Measurements from ENCODE around the gene MAPRE2.

The MAPRE2 gene

GRCh38 chr18:35002120-35002519 lies 39.1 kb upstream of the MAPRE2 start:
- ChIA-PET POLR2A (no interaction called here), CTCF (interaction anchor here (0.6 to 1.9 kb wide), 2 partner anchors 62 to 141 kb away, joined by 3 to 8 read pairs; no protein-coding TSS in a partner anchor)
- WGBS (ENCODE audit: insufficient coverage): no CpG with 5 or more reads among the region's 2 CpGs
- Histone ChIP-seq H3K27ac (ENCODE audit: insufficient read depth in 1 of 2, low read depth in 1 of 2, low read length in 2 of 2, poor library complexity in 1 of 2, severe bottlenecking in 2 of 2) (no peak overlapping the region), H3K36me3 (ENCODE audit: control insufficient read depth in 4 of 4, insufficient read depth in 4 of 4, low read length in 3 of 4) (no peaks in the 10 kb centered on the region), H3K4me1 (ENCODE audit: control extremely low read depth in 1 of 4, control insufficient read depth in 4 of 4, insufficient read depth in 4 of 4, low read length in 3 of 4) (no peaks in the 10 kb centered on the region), H3K4me3 (ENCODE audit: control insufficient read depth in 1 of 7, extremely low read depth in 1 of 7, insufficient read depth in 4 of 7, low read depth in 2 of 7, low read length in 6 of 7) (no peak overlapping the region), H3K9me3 (ENCODE audit: control extremely low read depth in 1 of 5, control insufficient read depth in 4 of 5, insufficient read depth in 2 of 5, low read depth in 1 of 5, low read length in 4 of 5) (no peaks in the 10 kb centered on the region), H3K27me3 (replicated peaks in 2 of 5; ENCODE audit: control insufficient read depth in 4 of 5, insufficient read depth in 5 of 5, low read length in 4 of 5) (no peaks in the 10 kb centered on the region)
- no peak for DNase-seq

GRCh38 chr18:35005963-35006577 lies 35.1 kb upstream of the MAPRE2 start:
- Histone ChIP-seq H3K4me1 (ENCODE audit: control extremely low read depth in 1 of 4, control insufficient read depth in 4 of 4, insufficient read depth in 4 of 4, low read length in 3 of 4) (no peaks in the 10 kb centered on the region), H3K27ac (ENCODE audit: insufficient read depth in 1 of 2, low read depth in 1 of 2, low read length in 2 of 2, poor library complexity in 1 of 2, severe bottlenecking in 2 of 2) (no peak overlapping the region), H3K27me3 (replicated peaks in 2 of 5; ENCODE audit: control insufficient read depth in 4 of 5, insufficient read depth in 5 of 5, low read length in 4 of 5) (no peaks in the 10 kb centered on the region), H3K36me3 (ENCODE audit: control insufficient read depth in 4 of 4, insufficient read depth in 4 of 4, low read length in 3 of 4) (no peaks in the 10 kb centered on the region), H3K4me3 (ENCODE audit: control insufficient read depth in 1 of 7, extremely low read depth in 1 of 7, insufficient read depth in 4 of 7, low read depth in 2 of 7, low read length in 6 of 7) (no peak overlapping the region), H3K9me3 (ENCODE audit: control extremely low read depth in 1 of 5, control insufficient read depth in 4 of 5, insufficient read depth in 2 of 5, low read depth in 1 of 5, low read length in 4 of 5) (no peaks in the 10 kb centered on the region)
- WGBS (ENCODE audit: insufficient coverage): 90% methylated on average over 6 of the region's 7 CpGs
- DNase-seq: peak; percentile 71 to 83 (median 76)
- CTCF ChIA-PET: interaction anchor here (0.8 to 6.1 kb wide), 20 partner anchors 9 to 349 kb away, joined by 3 to 73 read pairs (median 4); partner anchors contain the start of gene MAPRE2
- POLR2A ChIA-PET: no interaction called here

GRCh38 chr18:35010156-35010555 lies 31.1 kb upstream of the MAPRE2 start:
- Histone ChIP-seq H3K27me3 (replicated peaks in 2 of 5; ENCODE audit: control insufficient read depth in 4 of 5, insufficient read depth in 5 of 5, low read length in 4 of 5) (no peaks in the 10 kb centered on the region), H3K36me3 (ENCODE audit: control insufficient read depth in 4 of 4, insufficient read depth in 4 of 4, low read length in 3 of 4) (no peaks in the 10 kb centered on the region), H3K4me3 (ENCODE audit: control insufficient read depth in 1 of 7, extremely low read depth in 1 of 7, insufficient read depth in 4 of 7, low read depth in 2 of 7, low read length in 6 of 7) (no peak overlapping the region), H3K27ac (ENCODE audit: insufficient read depth in 1 of 2, low read depth in 1 of 2, low read length in 2 of 2, poor library complexity in 1 of 2, severe bottlenecking in 2 of 2) (no peak overlapping the region), H3K9me3 (ENCODE audit: control extremely low read depth in 1 of 5, control insufficient read depth in 4 of 5, insufficient read depth in 2 of 5, low read depth in 1 of 5, low read length in 4 of 5) (no peaks in the 10 kb centered on the region), H3K4me1 (ENCODE audit: control extremely low read depth in 1 of 4, control insufficient read depth in 4 of 4, insufficient read depth in 4 of 4, low read length in 3 of 4) (no peaks in the 10 kb centered on the region)
- POLR2A ChIA-PET: no interaction called here
- CTCF ChIA-PET: interaction anchor here (0.9 to 6.1 kb wide), 5 partner anchors 15 to 133 kb away, joined by 3 to 73 read pairs (median 8); no protein-coding TSS in a partner anchor
- DNase-seq: no peak
- 80% methylated on average over 1 of the region's 1 CpG for WGBS (ENCODE audit: insufficient coverage)

GRCh38 chr18:35010993-35011392 lies 30.2 kb upstream of the MAPRE2 start:
- no peak for DNase-seq
- 90% methylated on average over 5 of the region's 5 CpGs for WGBS (ENCODE audit: insufficient coverage)
- Histone ChIP-seq H3K4me3 (ENCODE audit: control insufficient read depth in 1 of 7, extremely low read depth in 1 of 7, insufficient read depth in 4 of 7, low read depth in 2 of 7, low read length in 6 of 7) (no peak overlapping the region), H3K36me3 (ENCODE audit: control insufficient read depth in 4 of 4, insufficient read depth in 4 of 4, low read length in 3 of 4) (no peaks in the 10 kb centered on the region), H3K27me3 (replicated peaks in 2 of 5; ENCODE audit: control insufficient read depth in 4 of 5, insufficient read depth in 5 of 5, low read length in 4 of 5) (no peaks in the 10 kb centered on the region), H3K9me3 (ENCODE audit: control extremely low read depth in 1 of 5, control insufficient read depth in 4 of 5, insufficient read depth in 2 of 5, low read depth in 1 of 5, low read length in 4 of 5) (no peaks in the 10 kb centered on the region), H3K27ac (ENCODE audit: insufficient read depth in 1 of 2, low read depth in 1 of 2, low read length in 2 of 2, poor library complexity in 1 of 2, severe bottlenecking in 2 of 2) (no peak overlapping the region), H3K4me1 (ENCODE audit: control extremely low read depth in 1 of 4, control insufficient read depth in 4 of 4, insufficient read depth in 4 of 4, low read length in 3 of 4) (no peaks in the 10 kb centered on the region)
- CTCF ChIA-PET: interaction anchor here (1.0 to 6.1 kb wide), 5 partner anchors 18 to 345 kb away, joined by 3 to 73 read pairs (median 8); no protein-coding TSS in a partner anchor
- POLR2A ChIA-PET: no interaction called here

GRCh38 chr18:35019933-35020332 lies 21.3 kb upstream of the MAPRE2 start:
- WGBS (ENCODE audit: insufficient coverage): 100% methylated on average over 1 of the region's 2 CpGs
- H3K27ac ChIP-seq (ENCODE audit: insufficient read depth in 1 of 2, low read depth in 1 of 2, low read length in 2 of 2, poor library complexity in 1 of 2, severe bottlenecking in 2 of 2): no peak overlapping the region
- DNase-seq: no peak
- no peaks in the 10 kb centered on the region for H3K4me1 ChIP-seq (ENCODE audit: control extremely low read depth in 1 of 4, control insufficient read depth in 4 of 4, insufficient read depth in 4 of 4, low read length in 3 of 4)
- H3K36me3 ChIP-seq (ENCODE audit: control insufficient read depth in 4 of 4, insufficient read depth in 4 of 4, low read length in 3 of 4): no peaks in the 10 kb centered on the region
- H3K4me3 ChIP-seq (ENCODE audit: control insufficient read depth in 1 of 7, extremely low read depth in 1 of 7, insufficient read depth in 4 of 7, low read depth in 2 of 7, low read length in 6 of 7): no peak overlapping the region
- H3K27me3 ChIP-seq (replicated peaks in 2 of 5; ENCODE audit: control insufficient read depth in 4 of 5, insufficient read depth in 5 of 5, low read length in 4 of 5): no peaks in the 10 kb centered on the region
- POLR2A ChIA-PET: interaction anchor here (0.7 kb wide), 1 partner anchor 124 kb away, joined by 5 read pairs; no protein-coding TSS in a partner anchor
- CTCF ChIA-PET: interaction anchor here (1.3 to 4.4 kb wide), 2 partner anchors 11 to 145 kb away, joined by 4 to 19 read pairs; no protein-coding TSS in a partner anchor
- no peaks in the 10 kb centered on the region for H3K9me3 ChIP-seq (ENCODE audit: control extremely low read depth in 1 of 5, control insufficient read depth in 4 of 5, insufficient read depth in 2 of 5, low read depth in 1 of 5, low read length in 4 of 5)

GRCh38 chr18:35022426-35023001 lies 18.7 kb upstream of the MAPRE2 start:
- no CpG with 5 or more reads among the region's 1 CpG for WGBS (ENCODE audit: insufficient coverage)
- peaks cover 0 to 10% (median 0%) of the 10 kb centered on the region in 4 experiments for H3K4me1 ChIP-seq (ENCODE audit: control extremely low read depth in 1 of 4, control insufficient read depth in 4 of 4, insufficient read depth in 4 of 4, low read length in 3 of 4)
- DNase-seq: no peak
- H3K4me3 ChIP-seq (ENCODE audit: control insufficient read depth in 1 of 7, extremely low read depth in 1 of 7, insufficient read depth in 4 of 7, low read depth in 2 of 7, low read length in 6 of 7): no peak overlapping the region
- H3K27ac ChIP-seq (ENCODE audit: insufficient read depth in 1 of 2, low read depth in 1 of 2, low read length in 2 of 2, poor library complexity in 1 of 2, severe bottlenecking in 2 of 2): no peak overlapping the region
- H3K9me3 ChIP-seq (ENCODE audit: control extremely low read depth in 1 of 5, control insufficient read depth in 4 of 5, insufficient read depth in 2 of 5, low read depth in 1 of 5, low read length in 4 of 5): no peaks in the 10 kb centered on the region
- ChIA-PET POLR2A (no interaction called here), CTCF (interaction anchor here (0.6 to 4.4 kb wide), 4 partner anchors 10 to 122 kb away, joined by 3 to 19 read pairs (median 7); no protein-coding TSS in a partner anchor)
- H3K27me3 ChIP-seq (replicated peaks in 2 of 5; ENCODE audit: control insufficient read depth in 4 of 5, insufficient read depth in 5 of 5, low read length in 4 of 5): no peaks in the 10 kb centered on the region
- no peaks in the 10 kb centered on the region for H3K36me3 ChIP-seq (ENCODE audit: control insufficient read depth in 4 of 4, insufficient read depth in 4 of 4, low read length in 3 of 4)

- Histone ChIP-seq H3K9me3 (ENCODE audit: control extremely low read depth in 1 of 5, control insufficient read depth in 4 of 5, insufficient read depth in 2 of 5, low read depth in 1 of 5, low read length in 4 of 5) (no peaks in the 10 kb centered on the region), H3K4me3 (ENCODE audit: control insufficient read depth in 1 of 7, extremely low read depth in 1 of 7, insufficient read depth in 4 of 7, low read depth in 2 of 7, low read length in 6 of 7) (no peak overlapping the region), H3K27me3 (replicated peaks in 2 of 5; ENCODE audit: control insufficient read depth in 4 of 5, insufficient read depth in 5 of 5, low read length in 4 of 5) (no peaks in the 10 kb centered on the region), H3K27ac (ENCODE audit: insufficient read depth in 1 of 2, low read depth in 1 of 2, low read length in 2 of 2, poor library complexity in 1 of 2, severe bottlenecking in 2 of 2) (no peak overlapping the region), H3K4me1 (ENCODE audit: control extremely low read depth in 1 of 4, control insufficient read depth in 4 of 4, insufficient read depth in 4 of 4, low read length in 3 of 4) (peaks cover 0 to 16% (median 1%) of the 10 kb centered on the region in 4 experiments), H3K36me3 (ENCODE audit: control insufficient read depth in 4 of 4, insufficient read depth in 4 of 4, low read length in 3 of 4) (no peaks in the 10 kb centered on the region)
- CTCF ChIA-PET: interaction anchor here (4.4 to 10.2 kb wide), 5 partner anchors 15 to 120 kb away, joined by 19 to 138 read pairs (median 82); partner anchors contain the start of gene MAPRE2
- 100% methylated on average over 1 of the region's 3 CpGs for WGBS (ENCODE audit: insufficient coverage)
- POLR2A ChIA-PET: no interaction called here
- no peak for DNase-seq
Measured at GRCh38 chr18:35024196-35024595, 17.0 kb upstream of the MAPRE2 start.

Data from common myeloid progenitor, CD34-positive (primary cell).